IMR-90 (cell line): Measurements from ENCODE around the gene HES7. TPM values are rescaled to one million over a fixed set of nuclear protein-coding genes. Genes with fewer than 3 reads are reported as not detected.

Experiments
- ATAC-seq: fragments of 200-7000 bp; cut with Tn5 transposase; 2 replicates; pipeline ENCODE4 v1.9.1; 2020; ENCODE audit warnings: low read depth, mild to moderate bottlenecking, moderate library complexity
- BruUV-seq: library from RNA; stranded (reverse); fragments of 400-500 nt; replicated peaks from 2 replicates; lab custom pipeline; 2021; lab: Mats Ljungman, UMichigan
- CTCF ChIA-PET: fragments of 300-600 bp; formaldehyde crosslinking; extraction: SDS; loops from one replicate; lab custom pipeline; 2021; ENCODE audit warnings: antibody characterized with exemption; lab: Yijun Ruan, JAX
- POLR2A ChIA-PET: fragments of 300-600 bp; sonication (Branson Sonifier 250); formaldehyde crosslinking; loops from one replicate; lab custom pipeline; 2022; ENCODE audit warnings: antibody characterized with exemption; ENCODE audit not compliant: unreplicated experiment; lab: Charles Lee
- DNase-seq: peaks from one replicate; pipeline ENCODE4 v3.0.0; 2013
- H2AFZ ChIP-seq: replicated peaks from 2 replicates; pipeline ENCODE3; 2013; ENCODE audit warnings: low read length, mild to moderate bottlenecking; ENCODE audit not compliant: poor library complexity
- H2AK5ac ChIP-seq: 2 replicates; pipeline ENCODE4 v1.6.1; 2013; ENCODE audit warnings: low read depth, low read length, inconsistent platforms
- H2AK9ac ChIP-seq: replicated peaks from 2 replicates; pipeline ENCODE3; 2013; ENCODE audit warnings: mild to moderate bottlenecking, low read depth, low read length, moderate library complexity; ENCODE audit not compliant: poor library complexity
- H2BK120ac ChIP-seq: 2 replicates; pipeline ENCODE4 v1.6.1; 2013; ENCODE audit warnings: low read depth, low read length, inconsistent platforms
- H2BK15ac ChIP-seq: 3 replicates; pipeline ENCODE4 v1.6.1; 2013; ENCODE audit warnings: low read depth, low read length, inconsistent platforms
- H2BK20ac ChIP-seq: 2 replicates; pipeline ENCODE4 v1.6.1; 2013; ENCODE audit warnings: low read depth, mild to moderate bottlenecking, inconsistent platforms, low read length, moderate library complexity
- H2BK5ac ChIP-seq: 2 replicates; pipeline ENCODE4 v1.6.1; 2013; ENCODE audit warnings: mild to moderate bottlenecking, low read depth, low read length, inconsistent platforms; ENCODE audit not compliant: poor library complexity, severe bottlenecking
- H3K14ac ChIP-seq: replicated peaks from 2 replicates; pipeline ENCODE4 v1.6.1; 2013; ENCODE audit warnings: low read depth, low read length, inconsistent platforms
- H3K18ac ChIP-seq: 2 replicates; pipeline ENCODE4 v1.6.1; 2013; ENCODE audit warnings: low read depth, low read length, control low read depth
- H3K23ac ChIP-seq: 2 replicates; pipeline ENCODE4 v1.6.1; 2013; ENCODE audit warnings: low read depth, low read length, inconsistent platforms
- H3K27ac ChIP-seq: 2 replicates; pipeline ENCODE4 v1.5.1; 2013; ENCODE audit warnings: mild to moderate bottlenecking, control low read depth, low read length; ENCODE audit not compliant: insufficient read depth
- H3K27me3 ChIP-seq: 2 replicates; pipeline ENCODE4 v1.6.1; 2013; ENCODE audit warnings: low read length; ENCODE audit not compliant: control insufficient read depth, insufficient read depth
- H3K36me3 ChIP-seq: 2 replicates; pipeline ENCODE4 v1.6.1; 2013; ENCODE audit warnings: low read length, mixed read lengths; ENCODE audit not compliant: control insufficient read depth, insufficient read depth
- H3K4ac ChIP-seq: 2 replicates; pipeline ENCODE4 v1.6.1; 2013; ENCODE audit warnings: low read depth, low read length, inconsistent platforms
- H3K4me1 ChIP-seq: 2 replicates; pipeline ENCODE4 v1.6.1; 2013; ENCODE audit warnings: low read length, mixed read lengths; ENCODE audit not compliant: control insufficient read depth, insufficient read depth
- H3K4me2 ChIP-seq: 2 replicates; pipeline ENCODE4 v1.6.1; 2013; ENCODE audit warnings: low read depth, mild to moderate bottlenecking, control low read depth, low read length, moderate library complexity
- H3K4me3 ChIP-seq: 2 replicates; pipeline ENCODE4 v1.5.1; 2013; ENCODE audit warnings: low read depth, mild to moderate bottlenecking, control low read depth, low read length, moderate library complexity; ENCODE audit not compliant: insufficient read depth
- H3K56ac ChIP-seq: 2 replicates; pipeline ENCODE4 v1.6.1; 2013; ENCODE audit warnings: low read length, inconsistent platforms; ENCODE audit not compliant: insufficient read depth; ENCODE audit errors: extremely low read depth
- H3K79me1 ChIP-seq, 2 experiments: 2 replicates each; pipeline ENCODE4 v1.6.1; 2013; ENCODE audit warnings: low read length in 2 of 2, inconsistent platforms in 1 of 2, low read depth in 1 of 2
- H3K9ac ChIP-seq: 2 replicates; pipeline ENCODE4 v1.6.1; 2013; ENCODE audit warnings: low read depth, low read length, control low read depth
- H3K9me1 ChIP-seq: 2 replicates; pipeline ENCODE4 v1.6.1; 2013; ENCODE audit warnings: low read length, inconsistent platforms; ENCODE audit not compliant: insufficient read depth
- H3K9me3 ChIP-seq: 2 replicates; pipeline ENCODE4 v1.6.1; 2013; ENCODE audit warnings: low read length; ENCODE audit not compliant: control insufficient read depth, insufficient read depth
- H4K20me1 ChIP-seq: 2 replicates; pipeline ENCODE4 v1.6.1; 2013; ENCODE audit warnings: low read length, inconsistent platforms; ENCODE audit not compliant: insufficient read depth
- H4K5ac ChIP-seq: 2 replicates; pipeline ENCODE4 v1.6.1; 2013; ENCODE audit warnings: mild to moderate bottlenecking, low read depth, low read length, control low read depth
- H4K8ac ChIP-seq, 2 experiments: 2 replicates each; pipeline ENCODE4 v1.6.1; 2013; ENCODE audit warnings: low read depth in 2 of 2, low read length in 2 of 2, control low read depth in 1 of 2, inconsistent platforms in 1 of 2
- H4K91ac ChIP-seq: 2 replicates; pipeline ENCODE4 v1.6.1; 2013; ENCODE audit warnings: low read depth, low read length, inconsistent platforms; ENCODE audit not compliant: insufficient read depth
- NFE2L2 ChIP-seq: fragments of 150-350 bp; IDR thresholded peaks from 2 replicates; pipeline ENCODE4 v1.6.1; 2016; ENCODE audit warnings: low read depth, mild to moderate bottlenecking, low read length
- RAD21 ChIP-seq: IDR thresholded peaks from 2 replicates; pipeline ENCODE4 v1.6.1; 2012; ENCODE audit warnings: low read length, improper control_type of control experiment
- RFX5 ChIP-seq: IDR thresholded peaks from 2 replicates; pipeline ENCODE4 v1.8.0; 2012; ENCODE audit warnings: low read depth, mild to moderate bottlenecking, low read length, moderate library complexity
- WGBS, 2 experiments: methylation state at CpG; one replicate each; pipeline versions ENCODE4 v1.1.5 to v1.1.7; 2013; ENCODE audit warnings: missing lambda C conversion rate in 2 of 2; ENCODE audit not compliant: insufficient read length in 1 of 2; ENCODE audit errors: extremely low coverage in 2 of 2; 5-methylcytosine and 5-hydroxymethylcytosine counted together
- dilution Hi-C: fragments of 300-500 bp; cut with HindIII; formaldehyde crosslinking; loops from one replicate; pipeline ENCODE4 v1.14.3; 2018; ENCODE audit warnings: low sequenced_read_pairs; ENCODE audit not compliant: unreplicated experiment
- in situ Hi-C: fragments of 300-500 bp; cut with MboI; formaldehyde crosslinking; loops from 3 replicates; pipeline ENCODE4 v1.14.3; 2019; ENCODE audit warnings: low sequenced_read_pairs, inconsistent platforms, mixed read lengths
- intact Hi-C: fragments of 100-400 bp; cut with micrococcal nuclease; formaldehyde crosslinking; loops from 2 replicates; pipeline ENCODE4 v1.10.0; 2022
- polyA plus RNA-seq, 3 experiments: library from polyadenylated mRNA; depleted of rRNA; stranded (reverse); fragments of >200 nt; gene quantifications; 2 replicates each; pipeline ENCODE4 v1.2.3, GENCODE V29; 2012; ENCODE audit warnings: low replicate concordance in 1 of 3
- total RNA-seq: library from RNA; depleted of rRNA; stranded (reverse); fragments of >200 nt; gene quantifications from 2 replicates; pipeline ENCODE4 v1.2.3, GENCODE V29; 2012

Gene HES7
- total and polyA plus RNA-seq, 2 of the 4 experiments (the other 2 are of a cell fraction), result 0.43 TPM; not detected in 1

DNA sequence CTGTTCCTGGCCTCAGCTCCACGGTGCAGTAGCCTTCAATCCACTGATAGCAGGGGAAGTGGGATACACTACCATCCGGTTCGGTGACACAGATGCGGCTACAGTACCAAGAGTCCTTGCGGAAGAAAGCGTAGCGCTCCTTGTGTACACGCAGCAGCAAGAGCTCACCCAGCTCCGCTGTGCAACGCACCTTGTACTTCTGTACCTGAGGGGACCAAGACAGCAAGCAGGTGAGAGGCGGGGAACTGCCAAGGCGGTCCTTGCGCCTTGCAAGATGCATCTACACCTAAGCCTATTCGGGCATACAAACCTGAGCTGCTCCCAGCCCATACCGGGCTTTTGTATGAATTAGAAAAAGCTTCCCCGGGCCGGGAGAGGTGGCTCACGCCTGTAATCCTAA, 7.1 kb downstream of the HES7 start:
- no TSS peak for BruUV-seq
- DNase-seq, result no peak
- in situ Hi-C loops, result loop anchor here (5.0 kb wide), 1 partner anchor 44 kb away; no protein-coding TSS in a partner anchor

More for the DNA sequence above, 7.1 kb downstream of the HES7 start:
- H3K4ac ChIP-seq, result no peak overlapping the region
- H4K20me1 ChIP-seq, result peaks cover 24% of the 10 kb centered on the region
- ATAC-seq, result no peak
- no peak overlapping the region for H2BK120ac ChIP-seq
- H3K9ac ChIP-seq, result no peak overlapping the region
- WGBS, 2 experiments, result 55% methylated on average over 14 of the region's 18 CpGs; no CpG with 5 or more reads in 1 of the 2 experiments
- ChIA-PET POLR2A (no interaction called here), CTCF (interaction anchor here (1.3 kb wide), 1 partner anchor 59 kb away, joined by 4 read pairs; no protein-coding TSS in a partner anchor)
- H2BK5ac ChIP-seq, result no peak overlapping the region
- no peaks in the 10 kb centered on the region for H3K9me3 ChIP-seq
- H4K5ac ChIP-seq, result no peak overlapping the region
- H3K27me3 ChIP-seq, result peaks cover 44% of the 10 kb centered on the region
- peaks cover 6% of the 10 kb centered on the region; the same call in 1 of the 2 replicates for H3K4me1 ChIP-seq
- peaks cover 2% of the 10 kb centered on the region; the same call in 1 of the 2 replicates for H3K9me1 ChIP-seq
- H3K18ac ChIP-seq, result no peak overlapping the region
- no peak overlapping the region for H3K14ac ChIP-seq
- no peak overlapping the region for H3K4me3 ChIP-seq
- no peak overlapping the region for H3K27ac ChIP-seq
- no peak overlapping the region for H2AFZ ChIP-seq
- dilution Hi-C loops (loop anchor here (25.0 kb wide), 1 partner anchor 121 kb away; the partner anchor contains the start of genes CTC1 and PFAS), intact Hi-C loops (no loop called here)
- no peaks in the 10 kb centered on the region for H3K79me1 ChIP-seq
- H2AK9ac ChIP-seq, result no peak overlapping the region
- H4K8ac ChIP-seq, result no peak overlapping the region
- no peak overlapping the region for H3K23ac ChIP-seq
- no peak overlapping the region for H2AK5ac ChIP-seq
- H3K36me3 ChIP-seq, result no peaks in the 10 kb centered on the region
- no peak overlapping the region for H3K56ac ChIP-seq
- no peak for TF ChIP-seq RAD21
- TF ChIP-seq NFE2L2, result no peak
- TF ChIP-seq RFX5, result no peak
- H3K4me2 ChIP-seq, result no peak overlapping the region
- no peak overlapping the region for H4K91ac ChIP-seq
- no peak overlapping the region for H2BK15ac ChIP-seq
- no peak overlapping the region for H2BK20ac ChIP-seq
